Upper lobe of right lung (tissue), 1 donor: ENCODE data around the gene CDC42EP1. TPM values are rescaled to one million over a fixed set of nuclear protein-coding genes. Genes with fewer than 3 reads are reported as not detected.
A peak's percentile ranks its signal among the peaks of the same experiment; 100 is the strongest.

Experiments
- ATAC-seq: fragments of 200-7000 bp; cut with Tn5 transposase; one replicate; pipeline ENCODE4 v1.9.1; 2020; ENCODE audit warnings: mild to moderate bottlenecking, moderate library complexity
- DNase-seq: peaks from one replicate; pipeline ENCODE4 v3.0.0-alpha.2; 2020
- H3K27ac ChIP-seq: fragments of 200-600 bp; one replicate; pipeline ENCODE4 v1.8.0; 2022
- H3K27me3 ChIP-seq: fragments of 200-600 bp; one replicate; pipeline ENCODE4 v1.8.0; 2022; ENCODE audit warnings: mild to moderate bottlenecking
- H3K36me3 ChIP-seq: fragments of 200-600 bp; one replicate; pipeline ENCODE4 v1.8.0; 2022
- H3K4me1 ChIP-seq: fragments of 200-600 bp; one replicate; pipeline ENCODE4 v1.8.0; 2022
- H3K4me3 ChIP-seq: fragments of 200-600 bp; one replicate; pipeline ENCODE4 v1.8.0; 2022; ENCODE audit warnings: mild to moderate bottlenecking
- H3K9me3 ChIP-seq: fragments of 200-600 bp; one replicate; pipeline ENCODE4 v1.8.0; 2022
- intact Hi-C: fragments of 100-400 bp; cut with DNase I; formaldehyde crosslinking; loops from one replicate; pipeline ENCODE4 v1.11.0; 2022
- total RNA-seq: library from RNA; stranded (reverse); fragmentation: NEBNext Ultra II Directional; extraction: Animal tissue kit (Norgen Biotek cat#: 25700); gene quantifications from one replicate; pipeline ENCODE4 v1.2.1, GENCODE V29; 2021
- TF ChIP-seq, protein P1 (sequence below): fragments of 200-600 bp; IDR thresholded peaks from one replicate; pipeline ENCODE4 v1.8.0; 2022; ENCODE audit warnings: antibody characterized with exemption
- donor health status: DM: no; HTN: yes; CAD: no; lungs with severe emphysema.

CDC42EP1 gene
- total RNA-seq, 1 donor from 2014 or later = 73.9 TPM

DNA sequence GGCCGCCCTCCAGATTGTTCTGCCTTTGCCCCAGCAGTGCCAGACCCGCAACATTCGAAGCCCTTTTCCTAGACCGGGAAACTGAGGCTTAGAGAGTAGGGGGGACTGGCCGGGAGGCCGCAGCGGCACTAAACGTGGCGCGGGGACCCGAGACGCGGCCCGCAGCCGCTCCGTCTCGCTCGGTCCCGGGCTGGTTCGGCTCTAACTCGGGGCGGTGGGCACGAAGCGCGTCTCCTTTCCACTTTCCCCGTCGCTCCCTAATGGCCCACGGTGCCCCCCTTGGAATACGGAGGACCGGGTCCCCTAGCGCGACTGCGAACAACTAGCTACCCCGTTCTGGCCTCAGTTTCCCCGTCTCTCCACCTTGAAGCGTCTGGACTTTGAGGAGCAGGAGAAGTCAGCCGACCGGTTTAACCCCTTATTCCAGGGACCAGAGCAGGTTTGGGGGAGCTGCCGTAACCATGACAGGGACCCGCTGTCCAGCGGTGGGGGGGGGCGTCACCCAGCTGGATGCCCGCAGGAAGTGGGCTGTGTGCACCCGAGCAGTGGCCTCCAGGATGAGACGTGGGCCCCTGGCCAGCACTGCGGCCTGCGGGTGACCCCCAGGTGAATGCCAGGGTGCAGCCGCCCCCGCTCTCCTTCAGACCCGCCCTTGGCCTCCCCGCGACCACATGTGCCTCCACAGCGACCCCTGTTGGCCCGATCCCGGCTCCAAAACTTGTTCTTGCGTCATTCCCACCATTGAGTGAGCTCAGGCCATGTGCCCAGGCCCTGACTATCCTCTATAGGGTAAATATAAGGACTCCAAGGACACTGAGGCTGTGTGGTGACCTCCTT lies 1.1 kb downstream of the CDC42EP1 start:
- H3K27me3 ChIP-seq = no peaks in the 10 kb centered on the region
- H3K36me3 ChIP-seq = peaks cover 6% of the 10 kb centered on the region
- peak overlapping the region; percentile 66 for H3K4me3 ChIP-seq
- H3K27ac ChIP-seq = peak overlapping the region; percentile 97
- TF ChIP-seq, protein P1, sequence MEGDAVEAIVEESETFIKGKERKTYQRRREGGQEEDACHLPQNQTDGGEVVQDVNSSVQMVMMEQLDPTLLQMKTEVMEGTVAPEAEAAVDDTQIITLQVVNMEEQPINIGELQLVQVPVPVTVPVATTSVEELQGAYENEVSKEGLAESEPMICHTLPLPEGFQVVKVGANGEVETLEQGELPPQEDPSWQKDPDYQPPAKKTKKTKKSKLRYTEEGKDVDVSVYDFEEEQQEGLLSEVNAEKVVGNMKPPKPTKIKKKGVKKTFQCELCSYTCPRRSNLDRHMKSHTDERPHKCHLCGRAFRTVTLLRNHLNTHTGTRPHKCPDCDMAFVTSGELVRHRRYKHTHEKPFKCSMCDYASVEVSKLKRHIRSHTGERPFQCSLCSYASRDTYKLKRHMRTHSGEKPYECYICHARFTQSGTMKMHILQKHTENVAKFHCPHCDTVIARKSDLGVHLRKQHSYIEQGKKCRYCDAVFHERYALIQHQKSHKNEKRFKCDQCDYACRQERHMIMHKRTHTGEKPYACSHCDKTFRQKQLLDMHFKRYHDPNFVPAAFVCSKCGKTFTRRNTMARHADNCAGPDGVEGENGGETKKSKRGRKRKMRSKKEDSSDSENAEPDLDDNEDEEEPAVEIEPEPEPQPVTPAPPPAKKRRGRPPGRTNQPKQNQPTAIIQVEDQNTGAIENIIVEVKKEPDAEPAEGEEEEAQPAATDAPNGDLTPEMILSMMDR = peak; percentile 84
- intact Hi-C loops = no loop called here
- ATAC-seq (peak; percentile 77), DNase-seq (peak; percentile 96)
- peaks cover 65% of the 10 kb centered on the region for H3K4me1 ChIP-seq
- H3K9me3 ChIP-seq = no peaks in the 10 kb centered on the region

DNA sequence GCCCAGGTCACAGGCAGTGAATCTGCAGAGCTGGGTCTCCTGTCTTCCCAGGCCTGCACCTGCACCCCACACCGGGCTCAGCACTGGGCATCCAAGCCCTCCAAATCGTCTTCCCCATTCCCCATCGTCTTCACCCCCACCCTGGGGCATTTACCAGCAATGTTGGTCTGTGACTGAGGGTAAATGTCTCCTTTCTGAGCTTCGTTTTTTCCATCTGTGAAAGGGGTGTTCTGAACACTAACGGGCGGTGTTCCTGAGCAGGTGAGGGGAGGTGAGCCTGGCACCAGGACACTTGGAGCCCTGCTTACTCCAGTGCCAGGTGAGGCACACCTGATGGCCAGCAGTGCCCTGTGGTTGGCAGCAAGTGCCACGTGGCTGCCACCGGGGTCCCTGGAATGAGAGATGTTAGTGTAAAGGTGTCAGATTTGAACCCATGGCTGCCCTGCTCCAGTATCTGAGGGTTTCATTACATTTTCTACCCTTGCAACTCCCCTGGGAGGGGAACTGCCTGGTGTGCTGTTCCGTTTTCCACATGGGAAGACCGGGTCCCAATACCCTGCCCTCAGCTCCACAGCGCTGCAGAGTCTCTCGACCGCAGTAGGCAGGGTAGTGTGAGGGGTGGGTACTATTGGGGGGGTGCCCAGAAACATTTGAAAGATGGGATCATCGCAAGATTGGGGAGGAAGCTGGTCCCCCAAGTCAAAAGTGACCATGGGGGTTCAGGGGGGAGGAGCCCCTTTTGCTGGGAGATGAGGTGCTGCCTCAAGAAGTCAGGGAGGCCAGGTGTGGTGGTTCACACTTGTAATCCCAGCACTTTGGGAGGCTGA lies 2.0 kb downstream of the CDC42EP1 start:
- ATAC-seq = no peak
- H3K9me3 ChIP-seq = no peaks in the 10 kb centered on the region
- H3K4me1 ChIP-seq = peaks cover 66% of the 10 kb centered on the region
- TF ChIP-seq, protein P1 = no peak
- intact Hi-C loops = no loop called here
- no peaks in the 10 kb centered on the region for H3K27me3 ChIP-seq
- peaks cover 15% of the 10 kb centered on the region for H3K36me3 ChIP-seq
- DNase-seq = no peak
- H3K4me3 ChIP-seq = peak overlapping the region; percentile 66
- peak overlapping the region; percentile 97 for H3K27ac ChIP-seq

DNA sequence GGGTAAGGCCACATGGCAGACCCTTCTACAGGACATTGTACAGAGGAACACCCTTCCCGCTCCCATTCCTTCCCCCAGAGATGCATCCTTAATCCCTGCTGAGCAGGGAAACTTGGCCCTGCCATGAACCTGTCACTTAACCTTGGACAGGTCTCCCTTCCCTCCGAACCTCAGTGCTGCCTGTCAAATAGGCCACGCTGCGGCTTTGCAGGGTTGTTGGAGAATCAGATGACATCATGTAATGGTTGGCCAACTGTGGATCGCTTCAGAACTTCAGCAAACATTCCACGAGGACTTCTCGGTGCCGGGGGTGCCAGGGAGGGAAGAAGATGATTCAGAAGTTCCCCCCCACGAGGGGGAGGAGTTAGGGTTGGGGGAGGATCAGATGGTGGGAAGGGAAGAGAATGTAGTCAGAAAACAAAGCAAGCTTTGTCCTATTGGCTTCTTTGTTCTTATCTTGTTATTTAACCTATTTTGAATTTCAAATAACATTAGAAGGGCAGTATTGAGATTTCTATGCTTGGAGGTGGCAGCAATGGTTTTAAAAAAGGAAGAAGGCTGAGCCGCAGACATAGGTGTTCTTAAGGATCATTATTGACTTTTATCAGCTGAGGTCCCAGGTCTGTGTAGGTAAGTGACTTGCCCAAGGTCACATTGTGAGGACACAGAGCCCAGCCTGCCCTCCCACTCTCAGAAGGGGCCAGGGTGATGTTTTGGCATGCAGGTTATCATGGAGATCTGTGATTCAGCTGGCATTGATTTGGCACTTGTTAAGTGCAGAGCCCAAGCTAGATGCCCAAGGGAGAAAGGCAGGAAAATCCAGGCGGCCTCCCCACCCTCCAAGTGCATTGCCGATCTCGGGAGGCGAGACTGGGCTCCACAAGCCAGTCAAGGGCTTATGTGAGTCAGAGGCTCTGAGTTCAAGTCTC lies 3.1 kb downstream of the CDC42EP1 start:
- Histone ChIP-seq H3K4me1 (peaks cover 73% of the 10 kb centered on the region), H3K27me3 (no peaks in the 10 kb centered on the region), H3K9me3 (no peaks in the 10 kb centered on the region), H3K4me3 (peak overlapping the region; percentile 66), H3K27ac (peak overlapping the region; percentile 97), H3K36me3 (peaks cover 24% of the 10 kb centered on the region)
- ATAC-seq (peak; percentile 21), DNase-seq (peak; percentile 82)
- TF ChIP-seq, protein P1 = no peak
- intact Hi-C loops = no loop called here

DNA sequence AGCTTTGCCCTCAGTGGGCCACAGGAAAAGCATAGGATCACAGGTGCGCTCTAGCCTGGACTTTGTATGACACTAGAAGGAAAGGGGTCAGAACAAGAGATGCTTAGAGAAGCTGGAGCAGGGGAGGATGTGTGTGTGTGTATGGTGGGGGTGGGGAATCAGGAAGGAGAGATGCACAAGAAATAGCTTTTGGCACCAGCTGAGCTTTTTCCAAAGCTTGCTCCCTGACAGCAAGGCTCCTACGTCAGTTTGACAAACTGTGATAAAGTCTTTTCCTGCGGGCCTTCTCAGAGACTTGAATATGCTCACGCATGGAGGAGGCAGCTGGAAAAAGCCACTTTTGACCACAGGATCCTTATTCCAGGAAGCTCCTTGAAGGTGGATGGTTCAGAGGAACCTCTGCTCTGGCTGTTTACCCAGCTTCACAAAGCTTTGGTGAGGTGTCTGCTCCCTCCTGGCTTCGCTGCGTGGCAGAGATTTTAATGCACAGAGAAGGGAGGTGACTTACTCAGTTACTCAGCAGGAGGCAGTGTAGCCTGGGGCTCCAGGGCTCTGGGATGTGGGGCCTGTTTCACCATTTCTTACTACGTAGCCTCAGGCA lies 3.9 kb downstream of the CDC42EP1 start:
- no peaks in the 10 kb centered on the region for H3K9me3 ChIP-seq
- H3K4me3 ChIP-seq = no peak overlapping the region
- H3K36me3 ChIP-seq = peaks cover 32% of the 10 kb centered on the region
- DNase-seq (no peak), ATAC-seq (no peak)
- peak overlapping the region; percentile 97 for H3K27ac ChIP-seq
- TF ChIP-seq, protein P1 = no peak
- intact Hi-C loops = no loop called here
- no peaks in the 10 kb centered on the region for H3K27me3 ChIP-seq
- H3K4me1 ChIP-seq = peaks cover 81% of the 10 kb centered on the region

DNA sequence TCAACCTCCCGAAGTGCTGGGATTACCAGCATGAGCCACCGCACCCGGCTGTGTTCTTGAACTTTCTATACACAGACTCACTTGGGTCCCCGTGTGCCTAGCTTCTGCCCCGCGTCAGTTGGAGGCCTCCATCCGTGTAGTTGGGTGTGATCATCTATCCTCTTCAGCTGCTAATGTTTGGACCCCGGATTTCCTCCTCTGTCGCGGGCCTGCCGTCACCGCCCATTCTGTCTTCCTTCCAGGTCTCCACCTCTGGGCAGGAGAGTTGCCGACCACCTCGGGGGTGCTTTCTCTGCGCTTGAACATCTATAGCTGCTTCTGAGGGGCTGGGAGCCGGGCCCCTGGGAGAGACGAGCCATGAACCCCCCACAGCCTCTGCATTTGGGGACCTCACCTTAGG lies 5.5 kb downstream of the CDC42EP1 start:
- Histone ChIP-seq H3K4me3 (no peak overlapping the region), H3K27ac (peak overlapping the region; percentile 70), H3K36me3 (peaks cover 33% of the 10 kb centered on the region), H3K27me3 (no peaks in the 10 kb centered on the region), H3K4me1 (peaks cover 85% of the 10 kb centered on the region), H3K9me3 (no peaks in the 10 kb centered on the region)
- DNase-seq (no peak), ATAC-seq (no peak)
- intact Hi-C loops = no loop called here
- TF ChIP-seq, protein P1 = no peak
